Brain microvascular endothelial cell (primary cell): ENCODE measurements around the gene VAV2.

Experiments
- DNase-seq: peaks from one replicate; pipeline ENCODE4 v3.0.0-alpha.2; 2020
- H3K27ac ChIP-seq: fragments of 250-450 bp; sonication (Bioruptor Pico); 2 replicates; pipeline ENCODE4 v1.5.1; 2020; ENCODE audit warnings: mild to moderate bottlenecking, moderate library complexity
- H3K27me3 ChIP-seq: fragments of 250-450 bp; sonication (Bioruptor Pico); replicated peaks from 2 replicates; pipeline ENCODE4 v1.5.1; 2020; ENCODE audit warnings: mild to moderate bottlenecking
- H3K36me3 ChIP-seq: fragments of 250-450 bp; sonication (Bioruptor Pico); replicated peaks from 2 replicates; pipeline ENCODE4 v1.5.1; 2020; ENCODE audit warnings: mild to moderate bottlenecking
- H3K4me3 ChIP-seq: 2 replicates; pipeline ENCODE4 v1.5.1; 2011; ENCODE audit warnings: low read depth, mild to moderate bottlenecking, control low read depth, low read length, moderate library complexity
- in situ Hi-C: cut with HindIII; loops from 2 replicates; pipeline ENCODE4 v1.10.0; 2017; ENCODE audit warnings: low sequenced_read_pairs, low pct_ligation_motif_present
- TF ChIP-seq, protein P1 (sequence below): IDR thresholded peaks from 2 replicates; pipeline ENCODE4 v1.5.1; 2011; ENCODE audit warnings: low read depth, mild to moderate bottlenecking, moderate library complexity, low read length, control low read depth, inconsistent platforms; ENCODE audit errors: missing control alignments

The VAV2 gene

DNA sequence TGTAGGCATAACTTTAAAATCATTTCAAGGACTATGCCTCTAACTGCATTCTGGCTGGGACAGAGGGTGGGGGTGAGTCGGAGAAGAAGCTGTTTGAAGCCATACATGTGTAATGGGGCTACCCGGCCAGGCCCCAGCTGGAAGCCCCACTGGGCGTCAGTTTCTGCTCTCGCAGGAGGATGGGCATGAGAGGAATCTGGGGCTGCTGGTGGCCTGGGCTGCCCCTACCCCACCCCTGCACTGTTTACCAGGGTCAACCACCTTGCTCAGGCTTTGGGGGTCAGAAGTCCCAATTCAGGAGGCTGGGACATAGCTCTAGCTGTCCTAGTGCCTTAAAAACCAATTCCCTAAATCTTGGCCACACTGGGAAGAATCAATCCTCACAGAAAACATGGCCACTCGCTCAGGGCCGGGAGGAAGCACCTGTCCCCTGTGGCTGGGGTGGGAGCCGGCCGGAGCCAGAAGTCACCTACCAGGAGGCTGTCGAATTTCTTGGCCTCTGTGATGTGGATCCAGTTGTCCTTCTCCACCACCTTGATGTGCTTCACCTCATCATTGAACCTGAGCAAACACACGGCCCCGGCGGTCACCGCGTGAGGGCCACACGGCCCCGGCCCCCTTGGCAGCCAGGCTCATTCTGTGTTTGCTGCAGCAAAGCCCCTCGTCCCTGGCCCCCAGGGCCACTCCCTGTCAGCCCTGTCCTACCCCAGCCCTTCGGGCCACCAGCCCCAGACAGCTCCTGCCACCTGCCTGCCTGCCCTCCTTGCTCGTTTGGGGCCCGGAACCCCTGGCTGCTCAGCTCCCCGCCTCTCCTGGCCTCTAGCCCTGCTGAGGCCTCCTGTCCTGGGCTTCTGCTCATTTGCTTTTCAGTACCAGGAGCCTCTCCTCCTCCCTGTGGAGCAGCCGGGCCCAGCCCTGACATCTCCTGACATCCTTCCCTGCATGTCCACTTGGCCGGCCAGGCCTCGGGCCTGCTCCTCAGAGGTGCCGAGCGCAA lies 220.3 kb downstream of the VAV2 start:
- Histone ChIP-seq H3K27ac (no peak overlapping the region), H3K27me3 (no peaks in the 10 kb centered on the region), H3K4me3 (no peak overlapping the region), H3K36me3 (peaks cover 41% of the 10 kb centered on the region)
- no peak for DNase-seq
- in situ Hi-C loops, result no loop called here
- TF ChIP-seq, protein P1, sequence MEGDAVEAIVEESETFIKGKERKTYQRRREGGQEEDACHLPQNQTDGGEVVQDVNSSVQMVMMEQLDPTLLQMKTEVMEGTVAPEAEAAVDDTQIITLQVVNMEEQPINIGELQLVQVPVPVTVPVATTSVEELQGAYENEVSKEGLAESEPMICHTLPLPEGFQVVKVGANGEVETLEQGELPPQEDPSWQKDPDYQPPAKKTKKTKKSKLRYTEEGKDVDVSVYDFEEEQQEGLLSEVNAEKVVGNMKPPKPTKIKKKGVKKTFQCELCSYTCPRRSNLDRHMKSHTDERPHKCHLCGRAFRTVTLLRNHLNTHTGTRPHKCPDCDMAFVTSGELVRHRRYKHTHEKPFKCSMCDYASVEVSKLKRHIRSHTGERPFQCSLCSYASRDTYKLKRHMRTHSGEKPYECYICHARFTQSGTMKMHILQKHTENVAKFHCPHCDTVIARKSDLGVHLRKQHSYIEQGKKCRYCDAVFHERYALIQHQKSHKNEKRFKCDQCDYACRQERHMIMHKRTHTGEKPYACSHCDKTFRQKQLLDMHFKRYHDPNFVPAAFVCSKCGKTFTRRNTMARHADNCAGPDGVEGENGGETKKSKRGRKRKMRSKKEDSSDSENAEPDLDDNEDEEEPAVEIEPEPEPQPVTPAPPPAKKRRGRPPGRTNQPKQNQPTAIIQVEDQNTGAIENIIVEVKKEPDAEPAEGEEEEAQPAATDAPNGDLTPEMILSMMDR, result no peak

DNA sequence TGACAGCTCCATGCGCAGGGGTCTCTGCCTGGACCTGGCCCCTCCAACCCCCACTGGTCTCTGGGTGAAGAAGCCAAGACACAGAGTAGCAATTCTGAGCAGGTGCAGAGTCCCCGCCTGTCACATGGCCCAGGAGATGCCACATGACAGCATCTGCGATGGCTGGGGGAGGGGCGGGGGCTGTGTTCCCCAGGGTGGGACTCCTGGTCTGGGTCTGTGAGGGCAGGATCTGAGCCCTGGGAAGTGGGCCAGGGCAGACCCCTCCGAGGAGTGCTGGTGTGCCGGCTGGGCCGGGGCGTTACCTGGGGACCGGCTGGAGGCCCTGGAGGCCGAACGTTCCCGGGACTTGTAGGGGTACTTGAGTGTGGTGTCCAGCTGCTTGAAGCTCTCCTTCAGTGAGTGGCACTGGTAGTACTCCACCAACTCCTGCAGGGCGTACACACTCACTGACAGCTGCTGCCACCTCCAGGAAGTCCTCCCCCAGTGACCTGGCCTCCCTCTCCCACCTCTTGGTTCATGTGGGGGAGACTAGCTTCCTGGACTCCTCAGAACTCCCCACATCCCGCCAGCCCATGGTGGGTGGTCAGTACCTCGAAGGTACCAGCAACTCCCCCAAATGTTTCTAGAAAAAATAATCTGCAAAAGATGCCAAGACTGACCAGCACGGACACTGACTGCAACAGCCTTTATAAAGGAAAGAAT lies 221.9 kb downstream of the VAV2 start:
- H3K36me3 ChIP-seq, result peaks cover 35% of the 10 kb centered on the region
- in situ Hi-C loops, result no loop called here
- no peak overlapping the region for H3K27ac ChIP-seq
- H3K4me3 ChIP-seq, result no peak overlapping the region
- TF ChIP-seq, protein P1, result no peak
- no peak for DNase-seq
- no peaks in the 10 kb centered on the region for H3K27me3 ChIP-seq

DNA sequence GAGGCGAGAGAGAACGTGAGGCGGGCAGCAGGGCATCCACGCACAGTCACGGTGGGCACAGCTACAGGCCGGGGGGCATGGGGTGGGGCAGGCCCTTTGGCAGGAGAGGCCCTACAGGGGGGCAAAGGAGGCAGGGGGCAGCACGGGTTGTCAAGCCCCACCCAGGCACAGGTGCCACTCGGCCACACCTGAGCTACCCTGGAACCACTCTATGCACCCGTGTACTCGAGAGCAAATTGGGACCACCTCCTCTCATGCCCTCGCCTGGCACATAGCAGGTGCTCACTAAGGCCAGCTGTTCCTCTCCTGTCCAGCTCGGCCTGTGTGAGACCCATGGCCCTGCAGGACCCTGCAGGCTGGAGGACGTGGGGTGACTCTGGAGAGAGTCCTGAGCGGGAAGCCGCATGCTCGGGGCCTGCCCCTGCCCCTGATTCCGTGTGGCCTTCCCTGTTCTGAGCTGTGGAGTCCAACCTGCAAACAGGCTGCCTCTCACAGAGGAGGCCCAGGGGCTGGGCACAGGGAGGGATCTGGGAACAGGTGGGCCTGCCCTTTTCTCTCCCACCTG lies 222.5 kb downstream of the VAV2 start:
- TF ChIP-seq, protein P1, result no peak
- Histone ChIP-seq H3K27me3 (no peaks in the 10 kb centered on the region), H3K36me3 (peaks cover 30% of the 10 kb centered on the region), H3K4me3 (no peak overlapping the region), H3K27ac (no peak overlapping the region)
- in situ Hi-C loops, result no loop called here
- DNase-seq, result no peak

DNA sequence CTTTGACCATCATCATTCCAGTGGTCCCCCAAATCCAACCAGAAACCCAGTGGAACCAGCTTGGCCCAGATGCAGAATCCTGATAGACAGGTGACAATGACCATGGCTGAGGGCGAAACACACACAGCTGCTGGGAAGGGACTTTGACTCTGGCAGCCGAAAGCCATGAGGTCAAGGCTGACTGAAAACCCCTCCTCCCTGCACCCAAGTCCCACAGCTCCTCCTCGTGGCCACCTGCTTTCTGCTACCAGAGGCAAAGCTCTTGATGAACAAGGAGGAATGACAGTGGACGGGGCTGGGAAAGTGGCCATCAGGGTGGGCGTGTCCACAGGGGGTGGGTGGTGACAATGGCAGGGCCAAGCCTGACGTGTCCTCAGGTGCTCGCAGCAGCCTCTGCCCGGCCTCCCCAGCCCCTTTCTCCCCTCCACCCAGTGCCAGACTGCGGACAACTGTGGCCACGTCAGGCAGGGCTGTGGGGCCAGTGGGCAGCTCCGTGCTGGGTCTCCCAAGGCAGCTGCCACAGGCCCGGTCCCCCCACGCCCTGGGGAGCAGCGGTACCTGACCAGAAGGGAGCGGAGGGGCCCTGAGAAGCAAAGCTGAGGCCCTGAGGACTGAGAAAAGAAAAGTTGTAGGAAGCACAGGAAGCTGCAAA lies 223.1 kb downstream of the VAV2 start:
- H3K27me3 ChIP-seq, result no peaks in the 10 kb centered on the region
- H3K27ac ChIP-seq, result no peak overlapping the region
- TF ChIP-seq, protein P1, result peak; percentile 23
- H3K4me3 ChIP-seq, result no peak overlapping the region
- H3K36me3 ChIP-seq, result peaks cover 24% of the 10 kb centered on the region
- no peak for DNase-seq
- in situ Hi-C loops, result no loop called here

DNA sequence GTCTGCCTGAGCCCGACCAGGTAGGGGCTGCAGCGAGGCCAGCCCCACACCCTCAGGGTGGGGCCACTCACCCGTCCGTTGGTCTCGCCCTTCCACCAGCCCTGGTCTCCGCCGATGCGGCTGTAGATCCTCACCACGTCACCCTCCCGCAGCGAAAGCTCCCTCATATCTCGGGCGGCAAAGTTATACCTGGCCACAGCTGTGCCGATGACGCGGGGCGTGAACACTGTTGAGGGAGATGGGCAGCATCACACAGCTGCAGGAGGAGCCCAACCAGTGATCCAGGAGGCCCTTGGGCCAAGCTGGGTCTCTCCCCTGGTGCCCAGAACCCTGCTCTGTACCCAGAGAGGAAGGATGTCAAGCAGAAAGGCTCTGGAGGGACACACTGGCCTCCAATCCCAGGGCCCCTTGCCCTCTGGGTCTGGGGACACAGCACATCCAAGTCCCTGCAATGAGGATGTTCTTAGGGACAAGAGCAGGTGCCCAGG lies 223.7 kb downstream of the VAV2 start:
- Histone ChIP-seq H3K27me3 (no peaks in the 10 kb centered on the region), H3K4me3 (no peak overlapping the region), H3K36me3 (peaks cover 19% of the 10 kb centered on the region), H3K27ac (no peak overlapping the region)
- in situ Hi-C loops, result no loop called here
- DNase-seq, result no peak
- TF ChIP-seq, protein P1, result no peak
